GM06990 (cell line): ENCODE measurements around the gene WSB2.

ENCODE experiments used
- DNase-seq: peaks from one replicate; pipeline ENCODE4 v3.0.0-alpha.2; 2011; ENCODE audit not compliant: insufficient read length; ENCODE audit errors: extremely low read depth
- H3K27me3 ChIP-seq: replicated peaks from 2 replicates; pipeline ENCODE4 v1.6.0; 2011; ENCODE audit warnings: low read length; ENCODE audit not compliant: control insufficient read depth, insufficient read depth
- H3K36me3 ChIP-seq: 2 replicates; pipeline ENCODE4 v1.5.1; 2011; ENCODE audit warnings: low read length; ENCODE audit not compliant: control insufficient read depth, insufficient read depth
- H3K4me3 ChIP-seq: replicated peaks from 2 replicates; pipeline ENCODE4 v1.5.1; 2011; ENCODE audit warnings: low read depth, mild to moderate bottlenecking, control low read depth, low read length
- TF ChIP-seq, protein P1 (sequence below): IDR thresholded peaks from 2 replicates; pipeline ENCODE4 v1.5.1; 2011; ENCODE audit warnings: low read length, control low read depth, mild to moderate bottlenecking, inconsistent platforms; ENCODE audit not compliant: insufficient read depth, poor library complexity, severe bottlenecking

The WSB2 gene

DNA sequence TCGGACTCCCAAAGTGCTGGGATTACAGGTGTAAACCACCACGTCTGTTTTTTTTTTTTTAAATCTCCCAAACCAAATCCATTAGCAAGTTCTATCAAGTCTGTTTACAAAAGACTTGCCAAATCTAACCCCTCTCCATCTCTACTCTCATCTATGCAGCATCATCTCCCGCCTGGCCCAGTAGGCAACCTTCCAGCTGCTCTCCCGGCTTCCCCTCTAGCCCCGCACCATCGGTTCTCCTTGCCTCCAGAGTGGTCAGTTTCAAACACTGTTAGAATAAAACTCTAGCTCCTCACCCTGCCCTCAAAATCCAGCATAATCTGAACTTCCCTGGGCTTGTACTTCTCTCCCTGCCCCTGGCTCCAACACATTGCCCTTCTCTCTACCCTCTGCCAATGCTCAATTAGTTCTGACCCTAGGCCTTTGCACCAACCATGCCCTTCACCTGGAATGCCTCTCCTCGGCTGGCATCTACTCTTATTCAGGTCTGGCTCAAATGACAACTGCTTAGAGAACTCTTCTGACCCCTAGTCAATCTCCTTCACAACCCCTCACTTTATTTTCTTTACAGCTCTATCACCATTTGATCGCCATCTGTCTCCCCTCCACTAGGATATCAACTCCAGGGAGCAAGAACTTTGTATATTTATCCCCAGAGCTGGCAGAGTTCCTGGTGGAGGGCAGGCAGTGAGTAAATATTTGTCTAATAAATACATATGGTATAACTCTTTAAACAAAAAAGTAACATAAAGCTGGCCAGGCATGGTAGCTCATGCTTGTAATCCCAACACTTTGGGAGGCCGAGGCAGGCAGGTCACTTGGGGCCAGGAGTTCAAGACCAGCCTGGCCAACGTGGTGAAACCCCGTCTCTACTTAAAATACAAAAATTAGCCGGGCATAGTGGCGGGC lies 4.9 kb downstream of the WSB2 start:
- no peak for DNase-seq
- Histone ChIP-seq H3K27me3 (no peaks in the 10 kb centered on the region), H3K4me3 (no peak overlapping the region), H3K36me3 (peaks cover 2% of the 10 kb centered on the region)
- TF ChIP-seq, protein P1, sequence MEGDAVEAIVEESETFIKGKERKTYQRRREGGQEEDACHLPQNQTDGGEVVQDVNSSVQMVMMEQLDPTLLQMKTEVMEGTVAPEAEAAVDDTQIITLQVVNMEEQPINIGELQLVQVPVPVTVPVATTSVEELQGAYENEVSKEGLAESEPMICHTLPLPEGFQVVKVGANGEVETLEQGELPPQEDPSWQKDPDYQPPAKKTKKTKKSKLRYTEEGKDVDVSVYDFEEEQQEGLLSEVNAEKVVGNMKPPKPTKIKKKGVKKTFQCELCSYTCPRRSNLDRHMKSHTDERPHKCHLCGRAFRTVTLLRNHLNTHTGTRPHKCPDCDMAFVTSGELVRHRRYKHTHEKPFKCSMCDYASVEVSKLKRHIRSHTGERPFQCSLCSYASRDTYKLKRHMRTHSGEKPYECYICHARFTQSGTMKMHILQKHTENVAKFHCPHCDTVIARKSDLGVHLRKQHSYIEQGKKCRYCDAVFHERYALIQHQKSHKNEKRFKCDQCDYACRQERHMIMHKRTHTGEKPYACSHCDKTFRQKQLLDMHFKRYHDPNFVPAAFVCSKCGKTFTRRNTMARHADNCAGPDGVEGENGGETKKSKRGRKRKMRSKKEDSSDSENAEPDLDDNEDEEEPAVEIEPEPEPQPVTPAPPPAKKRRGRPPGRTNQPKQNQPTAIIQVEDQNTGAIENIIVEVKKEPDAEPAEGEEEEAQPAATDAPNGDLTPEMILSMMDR = no peak

GRCh38 chr12:118055144-118055557 lies 5.8 kb downstream of the WSB2 start:
- TF ChIP-seq, protein P1 = peak; percentile 77
- Histone ChIP-seq H3K4me3 (no peak overlapping the region), H3K27me3 (no peaks in the 10 kb centered on the region), H3K36me3 (peaks cover 4% of the 10 kb centered on the region)
- no peak for DNase-seq

DNA sequence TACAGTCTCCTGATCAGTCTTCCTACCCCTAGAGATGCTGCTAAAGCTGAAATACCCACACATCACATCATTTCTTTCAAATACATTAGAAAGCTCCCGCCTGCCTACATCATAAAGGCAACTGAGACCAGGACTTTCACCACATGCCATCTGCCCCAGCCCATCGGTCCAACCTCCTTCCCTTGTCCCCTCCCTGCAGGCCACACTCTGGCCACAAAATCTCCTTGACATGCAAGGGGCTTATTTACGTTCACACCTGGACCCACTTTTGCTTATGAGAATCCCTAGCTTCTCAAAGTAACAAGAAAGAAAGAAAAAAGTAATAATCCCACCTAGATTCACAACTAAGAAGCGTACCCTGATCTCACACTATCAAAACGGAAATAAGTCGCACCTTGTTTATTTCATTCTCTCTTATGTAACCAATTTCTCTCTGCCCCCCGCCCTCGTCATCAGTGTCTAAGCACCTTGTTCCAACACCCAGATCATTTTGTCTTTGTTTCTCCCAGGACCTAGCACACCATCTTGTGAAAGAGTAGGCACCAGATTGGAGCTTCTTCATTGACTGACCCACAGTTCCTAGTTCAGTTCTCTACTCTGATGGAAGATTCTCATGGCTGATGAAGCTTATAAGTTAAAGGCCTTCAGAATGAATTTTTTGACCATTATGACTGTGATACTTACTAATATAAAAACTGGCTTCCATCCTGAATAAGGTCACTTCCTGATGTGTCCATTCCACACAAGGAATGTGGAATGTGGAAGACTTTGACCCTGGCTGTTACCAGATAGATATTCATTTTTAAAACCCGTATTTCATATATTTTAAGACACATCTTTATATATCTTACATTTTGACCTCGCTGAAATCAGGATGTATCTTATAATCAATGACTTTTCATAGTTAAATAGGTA lies 7.7 kb downstream of the WSB2 start:
- Histone ChIP-seq H3K27me3 (no peaks in the 10 kb centered on the region), H3K36me3 (peaks cover 4% of the 10 kb centered on the region), H3K4me3 (no peak overlapping the region)
- no peak for DNase-seq
- TF ChIP-seq, protein P1 = no peak

DNA sequence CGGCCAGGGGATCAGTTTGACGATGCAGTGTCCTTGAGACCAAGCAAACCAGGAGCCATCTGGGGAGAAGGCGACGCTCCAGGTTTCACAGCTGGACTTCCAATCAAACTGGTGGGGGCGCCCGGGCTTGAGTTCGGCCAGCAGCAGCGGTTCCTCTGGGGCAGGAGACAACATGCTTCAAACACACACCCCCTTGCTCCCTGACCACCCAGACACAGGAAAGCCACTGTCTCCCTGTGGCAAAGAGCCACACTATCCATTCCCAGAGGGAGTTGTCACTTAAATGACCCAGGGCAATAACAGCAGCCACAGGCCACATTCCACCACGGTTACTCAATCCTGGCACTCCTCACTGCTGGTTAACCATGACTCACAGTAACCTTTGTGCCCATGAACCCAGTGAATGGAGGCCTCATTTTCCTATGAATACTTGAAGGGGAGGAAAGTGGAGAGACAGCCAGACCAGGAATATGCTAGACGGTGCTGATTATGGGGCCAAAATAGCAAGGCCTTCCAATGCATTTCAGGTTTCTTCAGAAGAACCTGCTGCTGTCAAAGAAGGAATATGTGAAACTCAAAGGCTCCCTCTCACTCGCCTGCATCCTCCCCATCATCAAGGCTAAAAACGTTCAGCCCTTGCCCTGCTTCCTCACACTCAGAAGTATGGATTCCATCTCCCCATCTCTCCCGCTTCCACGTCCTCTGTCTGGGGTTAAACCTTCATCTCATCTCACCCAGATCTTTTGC lies 8.5 kb downstream of the WSB2 start:
- H3K36me3 ChIP-seq = peaks cover 6% of the 10 kb centered on the region
- TF ChIP-seq, protein P1 = no peak
- DNase-seq = no peak
- no peaks in the 10 kb centered on the region for H3K27me3 ChIP-seq
- no peak overlapping the region for H3K4me3 ChIP-seq

DNA sequence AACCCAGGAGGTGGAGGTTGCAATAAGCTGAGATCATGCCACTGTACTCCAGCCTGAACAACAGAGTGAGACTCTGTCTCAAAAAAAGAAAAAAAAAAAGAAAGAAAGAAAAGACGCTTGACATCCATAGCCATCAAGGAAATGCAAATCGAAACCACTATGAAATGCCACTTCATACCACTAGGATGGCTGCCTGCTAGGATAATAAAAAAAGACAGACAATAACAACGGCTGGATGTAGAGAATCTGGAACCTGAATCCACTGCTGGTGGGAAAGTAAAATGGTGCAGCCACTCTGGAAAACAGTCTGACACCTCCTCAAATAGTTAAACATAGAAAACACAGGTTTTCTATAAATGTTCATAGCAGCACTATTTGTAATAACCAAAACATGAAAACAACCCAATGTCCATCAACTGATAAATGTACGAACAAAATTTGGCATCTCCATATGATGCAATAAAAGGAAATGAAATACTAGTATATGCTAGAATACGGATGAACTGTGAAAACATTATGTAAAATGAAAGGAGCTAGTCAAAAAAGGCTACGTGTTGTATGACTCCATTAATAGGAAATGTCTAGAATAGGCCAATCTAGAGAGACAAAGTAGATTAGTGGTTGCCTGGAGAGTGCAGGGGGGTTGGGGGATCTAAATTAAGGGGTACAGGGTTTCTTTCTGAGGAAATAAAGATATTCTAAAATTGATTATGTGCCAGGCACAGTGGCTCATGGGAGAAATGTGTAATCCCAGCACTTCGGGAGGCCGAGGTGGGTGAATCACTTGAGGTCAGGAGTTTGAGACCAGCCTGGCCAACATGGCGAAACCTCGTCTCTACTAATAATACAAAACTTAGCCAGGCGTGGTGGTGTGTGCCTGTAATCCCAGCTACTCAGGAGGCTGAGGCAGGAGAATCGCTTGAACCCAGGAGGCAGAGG lies 9.7 kb downstream of the WSB2 start:
- peaks cover 6% of the 10 kb centered on the region for H3K36me3 ChIP-seq
- TF ChIP-seq, protein P1 = no peak
- DNase-seq = no peak
- no peak overlapping the region for H3K4me3 ChIP-seq
- H3K27me3 ChIP-seq = no peaks in the 10 kb centered on the region
